ENCODE results near the gene C1orf21.

GRCh38 chr1:184629266-184629665 is 242.4 kb downstream of the C1orf21 start:
- TF ChIP-seq CTCF (IDR thresholded peaks at IDR 0.05) (no peak), POLR2A (IDR thresholded peaks at IDR 0.05) (no peak)

All from body of pancreas (tissue), 4 donors.